H9 (cell line): Measurements from ENCODE around the gene SLC25A41. TPM values are rescaled to one million over a fixed set of nuclear protein-coding genes. Genes with fewer than 3 reads are reported as not detected.

Source experiments
- DNase-seq: peaks from one replicate; pipeline ENCODE4 v3.0.0-alpha.2; 2017
- H2AFZ ChIP-seq: one replicate; pipeline ENCODE4 v1.6.1; 2013; ENCODE audit warnings: mild to moderate bottlenecking, low read length, control low read depth, moderate library complexity
- H2AK5ac ChIP-seq: 2 replicates; pipeline ENCODE4 v1.6.1; 2013; ENCODE audit warnings: low read length, control low read depth, mixed read lengths; ENCODE audit not compliant: insufficient read length
- H2BK120ac ChIP-seq: one replicate; pipeline ENCODE4 v1.6.1; 2013; ENCODE audit warnings: low read depth, mild to moderate bottlenecking, low read length, control low read depth, inconsistent platforms; ENCODE audit not compliant: poor library complexity, severe bottlenecking
- H2BK12ac ChIP-seq: 2 replicates; pipeline ENCODE4 v1.6.1; 2013; ENCODE audit warnings: low read length, control low read depth, mixed read lengths, low read depth; ENCODE audit not compliant: insufficient read length
- H2BK15ac ChIP-seq: 2 replicates; pipeline ENCODE4 v1.6.1; 2013; ENCODE audit warnings: low read depth, low read length, control low read depth
- H2BK20ac ChIP-seq: one replicate; pipeline ENCODE4 v1.6.1; 2013; ENCODE audit warnings: low read depth, mild to moderate bottlenecking, low read length, control low read depth, inconsistent platforms; ENCODE audit not compliant: poor library complexity, severe bottlenecking
- H2BK5ac ChIP-seq: 2 replicates; pipeline ENCODE4 v1.6.1; 2013; ENCODE audit warnings: low read length, control low read depth, mixed read lengths; ENCODE audit not compliant: insufficient read length
- H3K14ac ChIP-seq: 2 replicates; pipeline ENCODE4 v1.6.1; 2013; ENCODE audit warnings: low read length, control low read depth; ENCODE audit not compliant: insufficient read depth
- H3K18ac ChIP-seq: 2 replicates; pipeline ENCODE4 v1.6.1; 2013; ENCODE audit warnings: low read depth, mild to moderate bottlenecking, mixed read lengths, low read length, control low read depth; ENCODE audit not compliant: insufficient read length
- H3K23ac ChIP-seq: 2 replicates; pipeline ENCODE4 v1.6.1; 2013; ENCODE audit warnings: low read length, control low read depth, mixed read lengths, low read depth; ENCODE audit not compliant: insufficient read length
- H3K23me2 ChIP-seq: 2 replicates; pipeline ENCODE4 v1.6.1; 2013; ENCODE audit warnings: low read depth, mild to moderate bottlenecking, mixed read lengths, low read length, control low read depth; ENCODE audit not compliant: insufficient read length, poor library complexity, severe bottlenecking
- H3K27ac ChIP-seq: 2 replicates; pipeline ENCODE4 v1.5.1; 2013; ENCODE audit warnings: low read length, control low read depth, mixed read lengths, low read depth; ENCODE audit not compliant: insufficient read length
- H3K27me3 ChIP-seq: 2 replicates; pipeline ENCODE4 v1.6.1; 2013; ENCODE audit warnings: low read length, control low read depth, inconsistent platforms; ENCODE audit not compliant: insufficient read depth
- H3K4ac ChIP-seq: 2 replicates; pipeline ENCODE4 v1.6.1; 2013; ENCODE audit warnings: low read depth, mild to moderate bottlenecking, control low read depth, inconsistent platforms, low read length, moderate library complexity
- H3K4me1 ChIP-seq: 2 replicates; pipeline ENCODE4 v1.6.1; 2013; ENCODE audit warnings: low read length, control low read depth, inconsistent platforms; ENCODE audit not compliant: insufficient read depth
- H3K4me2 ChIP-seq: 2 replicates; pipeline ENCODE4 v1.6.1; 2013; ENCODE audit warnings: low read length, control low read depth, mixed read lengths; ENCODE audit not compliant: insufficient read length, insufficient read depth
- H3K56ac ChIP-seq: 2 replicates; pipeline ENCODE4 v1.6.1; 2013; ENCODE audit warnings: low read depth, mild to moderate bottlenecking, mixed read lengths, low read length, control low read depth; ENCODE audit not compliant: insufficient read length
- H3K79me1 ChIP-seq: 2 replicates; pipeline ENCODE4 v1.6.1; 2013; ENCODE audit warnings: low read depth, mild to moderate bottlenecking, moderate library complexity, low read length, control low read depth, inconsistent platforms; ENCODE audit not compliant: insufficient read depth, poor library complexity, severe bottlenecking
- H3K79me2 ChIP-seq: 2 replicates; pipeline ENCODE4 v1.6.1; 2013; ENCODE audit warnings: low read length, control low read depth, inconsistent platforms; ENCODE audit not compliant: insufficient read depth
- H3K9ac ChIP-seq: 2 replicates; pipeline ENCODE4 v1.6.1; 2013; ENCODE audit warnings: low read length, control low read depth, mixed read lengths; ENCODE audit not compliant: insufficient read length; ENCODE audit errors: extremely low read depth
- H3K9me3 ChIP-seq: one replicate; pipeline ENCODE4 v1.6.1; 2013; ENCODE audit warnings: low read depth, low read length, inconsistent platforms; ENCODE audit not compliant: control insufficient read depth
- H3T11ph ChIP-seq: one replicate; pipeline ENCODE4 v1.6.1; 2013; ENCODE audit warnings: mild to moderate bottlenecking, low read length, control low read depth, inconsistent platforms
- H4K20me1 ChIP-seq: one replicate; pipeline ENCODE4 v1.6.1; 2013; ENCODE audit not compliant: control insufficient read depth, insufficient read length, insufficient read depth
- H4K5ac ChIP-seq: 2 replicates; pipeline ENCODE4 v1.6.1; 2013; ENCODE audit warnings: low read depth, mild to moderate bottlenecking, mixed read lengths, low read length, control low read depth; ENCODE audit not compliant: insufficient read length
- H4K8ac ChIP-seq: replicated peaks from 2 replicates; pipeline ENCODE4 v1.6.1; 2013; ENCODE audit warnings: low read length, control low read depth, mixed read lengths, low read depth; ENCODE audit not compliant: insufficient read length
- H4K91ac ChIP-seq: 2 replicates; pipeline ENCODE4 v1.6.1; 2013; ENCODE audit warnings: low read depth, mild to moderate bottlenecking, moderate library complexity, mixed read lengths, low read length, control low read depth; ENCODE audit not compliant: insufficient read length
- H3K27ac Mint-ChIP-seq, 3 experiments: 2 replicates in 2 of 3; 3 replicates in 1 of 3; pipeline ENCODE4 v1.8.0; 2020 to 2021; ENCODE audit warnings: mixed read lengths in 3 of 3, mild to moderate bottlenecking in 1 of 3, moderate library complexity in 1 of 3
- H3K27me3 Mint-ChIP-seq: 2 replicates; pipeline ENCODE4 v1.8.0; 2021; ENCODE audit warnings: low read depth, mild to moderate bottlenecking, moderate library complexity, mixed read lengths
- H3K36me3 Mint-ChIP-seq, 3 experiments: 2 replicates in 2 of 3; 3 replicates in 1 of 3; pipeline ENCODE4 v1.8.0; 2020 to 2021; ENCODE audit warnings: low read depth in 3 of 3, mixed read lengths in 3 of 3; ENCODE audit not compliant: insufficient read depth in 1 of 3
- H3K4me1 Mint-ChIP-seq, 2 experiments: 2 replicates each; pipeline ENCODE4 v1.8.0; 2020; ENCODE audit warnings: mixed read lengths in 2 of 2
- H3K4me3 Mint-ChIP-seq, 2 experiments: 2 replicates in 1 of 2; 3 replicates in 1 of 2; pipeline ENCODE4 v1.8.0; 2020 to 2021; ENCODE audit warnings: mild to moderate bottlenecking in 2 of 2, mixed read lengths in 2 of 2, moderate library complexity in 1 of 2
- H3K9me3 Mint-ChIP-seq, 2 experiments: 2 replicates in 1 of 2; 3 replicates in 1 of 2; pipeline ENCODE4 v1.8.0; 2020; ENCODE audit warnings: mild to moderate bottlenecking in 2 of 2, mixed read lengths in 2 of 2, moderate library complexity in 1 of 2
- WGBS: extraction: QIAGEN DNeasy Blood & Tissue Kit; methylation state at CpG from one replicate; pipeline ENCODE4 v1.1.7; 2013; ENCODE audit warnings: missing lambda C conversion rate, low lambda C conversion rate, mixed read lengths; ENCODE audit not compliant: insufficient read length; ENCODE audit errors: extremely low coverage; 5-methylcytosine and 5-hydroxymethylcytosine counted together
- total RNA-seq: library from RNA; stranded (reverse); gene quantifications from 2 replicates; pipeline ENCODE4 v1.2.1, GENCODE V29; 2021
- TF ChIP-seq, protein P1 (sequence below): fragments of 200-600 bp; sonication (generic); conservative IDR thresholded peaks from 3 replicates; pipeline ENCODE4 v1.8.0; 2021; ENCODE audit warnings: antibody characterized with exemption, mild to moderate bottlenecking

SLC25A41 gene
- total RNA-seq, 1 experiment from 2014 or later, result 0.20 TPM

DNA sequence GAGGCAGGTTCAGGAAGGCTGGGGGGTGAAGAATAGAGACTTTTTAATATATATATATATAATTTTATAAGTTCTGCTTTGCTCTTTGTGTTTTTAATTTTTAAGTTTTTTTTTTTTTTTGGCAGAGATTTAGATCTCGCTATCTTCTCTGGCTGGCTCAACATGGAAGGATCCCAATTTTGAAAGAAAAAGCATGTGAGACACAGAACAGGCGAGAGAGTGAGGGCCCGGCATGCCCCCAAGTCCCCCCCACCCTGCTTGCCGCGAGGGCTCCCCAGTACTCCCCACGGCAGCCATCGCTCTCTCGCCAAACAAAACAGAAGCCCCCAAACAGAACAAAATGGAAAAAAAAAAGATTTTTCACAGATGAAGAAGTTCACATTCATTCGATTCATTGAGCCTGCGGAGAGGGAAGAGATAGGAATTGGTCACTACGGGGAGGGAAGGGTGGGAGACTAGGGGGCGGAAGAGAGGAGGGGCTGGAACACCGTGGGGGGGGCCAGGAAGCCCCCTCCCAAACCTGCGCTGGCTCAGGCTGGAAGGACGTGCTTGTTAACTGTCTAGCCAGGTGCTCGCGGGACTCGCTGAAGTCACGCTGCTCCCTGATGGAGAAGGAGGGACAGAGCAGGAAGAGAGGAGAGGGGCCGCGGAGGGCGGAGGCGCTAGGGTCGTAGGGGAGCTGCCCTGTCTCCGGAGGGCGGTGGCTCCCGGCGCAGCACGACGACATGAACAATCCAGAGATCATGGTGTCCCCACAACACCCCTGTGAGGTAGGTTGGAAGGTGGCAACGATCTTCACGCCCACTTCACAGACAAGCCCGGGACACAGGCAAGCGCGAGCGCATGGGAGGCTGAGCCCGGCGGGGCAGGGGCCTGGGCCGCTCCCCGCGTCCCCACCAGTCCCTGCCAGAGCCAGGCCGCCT, 19.6 kb downstream of the SLC25A41 start:
- Histone ChIP-seq H4K8ac (no peak overlapping the region), H3K27ac (no peak overlapping the region), H2BK15ac (no peak overlapping the region), H3K4ac (no peak overlapping the region), H3K79me2 (no peaks in the 10 kb centered on the region), H4K91ac (no peak overlapping the region), H3K18ac (no peak overlapping the region), H2AK5ac (no peak overlapping the region), H2BK12ac (no peak overlapping the region), H3K4me1 (no peaks in the 10 kb centered on the region), H3K79me1 (peaks cover 3% of the 10 kb centered on the region), H2AFZ (no peak overlapping the region), H3K56ac (no peak overlapping the region), H4K20me1 (no peaks in the 10 kb centered on the region), H3K23me2 (no peaks in the 10 kb centered on the region), H3K27me3 (no peaks in the 10 kb centered on the region), H2BK120ac (no peak overlapping the region), H3K4me2 (no peak overlapping the region), H3K9me3 (no peaks in the 10 kb centered on the region), H3K14ac (no peak overlapping the region), H2BK5ac (no peak overlapping the region), H2BK20ac (no peak overlapping the region), H4K5ac (no peak overlapping the region), H3K23ac (no peak overlapping the region), H3K9ac (no peak overlapping the region), H3T11ph (no peak overlapping the region)
- no peak overlapping the region for H3K4me3 Mint-ChIP-seq
- WGBS, result no CpG with 5 or more reads among the region's 42 CpGs
- H3K4me1 Mint-ChIP-seq, result peaks cover 3 to 21% of the 10 kb centered on the region in 2 experiments
- DNase-seq, result peak; percentile 74
- TF ChIP-seq, protein P1, sequence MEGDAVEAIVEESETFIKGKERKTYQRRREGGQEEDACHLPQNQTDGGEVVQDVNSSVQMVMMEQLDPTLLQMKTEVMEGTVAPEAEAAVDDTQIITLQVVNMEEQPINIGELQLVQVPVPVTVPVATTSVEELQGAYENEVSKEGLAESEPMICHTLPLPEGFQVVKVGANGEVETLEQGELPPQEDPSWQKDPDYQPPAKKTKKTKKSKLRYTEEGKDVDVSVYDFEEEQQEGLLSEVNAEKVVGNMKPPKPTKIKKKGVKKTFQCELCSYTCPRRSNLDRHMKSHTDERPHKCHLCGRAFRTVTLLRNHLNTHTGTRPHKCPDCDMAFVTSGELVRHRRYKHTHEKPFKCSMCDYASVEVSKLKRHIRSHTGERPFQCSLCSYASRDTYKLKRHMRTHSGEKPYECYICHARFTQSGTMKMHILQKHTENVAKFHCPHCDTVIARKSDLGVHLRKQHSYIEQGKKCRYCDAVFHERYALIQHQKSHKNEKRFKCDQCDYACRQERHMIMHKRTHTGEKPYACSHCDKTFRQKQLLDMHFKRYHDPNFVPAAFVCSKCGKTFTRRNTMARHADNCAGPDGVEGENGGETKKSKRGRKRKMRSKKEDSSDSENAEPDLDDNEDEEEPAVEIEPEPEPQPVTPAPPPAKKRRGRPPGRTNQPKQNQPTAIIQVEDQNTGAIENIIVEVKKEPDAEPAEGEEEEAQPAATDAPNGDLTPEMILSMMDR, result 0 out of 3 replicates have a peak, but pooled peaks have one; percentile 23
- H3K27me3 Mint-ChIP-seq, result no peaks in the 10 kb centered on the region
- H3K9me3 Mint-ChIP-seq, result no peaks in the 10 kb centered on the region; a peak in 1 of 5 replicates
- H3K27ac Mint-ChIP-seq, result peak overlapping the region in 2 of 3 experiments; percentile 90 to 95; a peak in 4 of 7 replicates
- H3K36me3 Mint-ChIP-seq, result peaks cover 25 to 58% (median 58%) of the 10 kb centered on the region in 3 experiments; a peak in 6 of 7 replicates
